Stimulated activated CD8-positive, alpha-beta memory T cell treated with anti-CD3 and anti-CD28 coated beads, Interleukin-15, amount 100 ng/mL, for 4 hours (primary cell): ENCODE data around the gene THAP10.

Source experiments
- DNase-seq, 2 donors: peaks; one replicate each; pipeline ENCODE4 v3.0.0-alpha.2; 2020; ENCODE audit warnings: low read depth in 2 of 2

The THAP10 gene

DNA sequence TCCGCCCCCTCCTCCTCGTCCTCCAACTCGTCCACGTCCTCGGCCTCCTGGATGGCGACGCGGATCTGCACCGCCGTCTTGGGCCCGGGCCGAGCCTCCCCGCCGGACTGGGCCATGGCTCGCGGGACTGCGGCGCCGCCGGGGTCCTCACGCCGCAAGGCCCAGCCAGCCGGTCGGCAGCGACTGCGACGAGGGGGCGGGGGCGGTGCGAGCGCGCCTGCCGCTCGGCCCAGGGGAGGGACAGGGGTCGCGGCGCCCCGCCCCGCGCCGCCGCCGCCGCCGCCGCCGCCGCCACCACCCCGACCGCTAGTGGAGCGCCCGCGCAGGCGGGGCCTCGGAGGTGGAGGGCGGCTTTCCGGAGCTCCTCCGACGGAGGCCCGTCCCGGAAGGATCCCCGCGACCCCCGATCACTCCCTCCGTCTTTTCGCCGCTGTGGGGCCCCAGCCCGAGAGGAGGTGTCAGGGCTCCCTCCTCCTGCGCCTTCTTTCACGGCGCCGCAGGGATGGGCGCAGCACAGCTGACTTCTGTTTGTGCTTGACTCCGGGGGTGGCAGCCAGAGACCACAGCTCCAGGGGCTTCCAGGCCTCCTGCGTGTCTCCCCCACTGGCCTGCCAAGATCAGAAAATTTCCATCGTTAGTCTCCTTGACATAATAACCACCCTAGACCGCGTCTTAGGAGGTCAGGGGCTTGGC, 38.1 kb downstream of the THAP10 start, which contains the start of gene LARP6:
LARP6 (minus strand) TSS at position 185 of the 693 bp plus-strand sequence; CDS start at position 116, 69 bp downstream.
- no peak for DNase-seq

DNA sequence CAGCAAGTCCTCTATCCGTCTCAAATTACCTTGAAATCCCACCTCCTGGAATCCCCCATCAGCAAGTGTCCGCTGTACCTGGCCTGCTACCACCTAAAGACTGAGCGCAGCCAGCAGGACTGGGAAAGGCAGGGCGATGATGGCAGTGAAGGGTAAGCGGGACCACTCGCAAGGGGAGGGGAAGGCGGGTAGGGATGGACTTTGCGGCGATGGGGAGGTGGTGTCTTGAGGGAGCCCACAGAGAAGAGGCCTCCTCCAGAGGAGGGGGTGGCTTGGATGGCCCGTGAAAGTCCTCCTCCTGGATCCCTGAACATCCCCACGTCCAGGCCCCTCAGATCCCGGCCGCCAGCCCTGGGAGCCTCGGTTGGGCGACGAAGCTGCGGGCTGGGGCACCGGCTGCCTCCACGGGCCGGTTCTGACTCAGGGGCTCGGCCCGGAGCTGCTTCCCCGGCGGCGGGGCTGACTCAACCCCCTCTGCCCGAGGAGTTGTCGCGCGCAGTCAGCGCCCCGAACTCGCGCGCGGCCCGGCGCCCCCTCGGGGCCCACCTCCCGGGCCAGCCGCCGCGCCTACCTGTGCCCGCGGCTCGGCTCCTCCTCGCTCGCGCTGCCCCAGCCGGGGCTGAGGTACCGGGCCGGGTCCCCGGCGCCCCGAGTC, 38.8 kb downstream of the THAP10 start:
- DNase-seq: no peak

- no peak for DNase-seq
These were observed 39.5 kb downstream of the THAP10 start for GRCh38 chr15:70852501-70853317.

DNA sequence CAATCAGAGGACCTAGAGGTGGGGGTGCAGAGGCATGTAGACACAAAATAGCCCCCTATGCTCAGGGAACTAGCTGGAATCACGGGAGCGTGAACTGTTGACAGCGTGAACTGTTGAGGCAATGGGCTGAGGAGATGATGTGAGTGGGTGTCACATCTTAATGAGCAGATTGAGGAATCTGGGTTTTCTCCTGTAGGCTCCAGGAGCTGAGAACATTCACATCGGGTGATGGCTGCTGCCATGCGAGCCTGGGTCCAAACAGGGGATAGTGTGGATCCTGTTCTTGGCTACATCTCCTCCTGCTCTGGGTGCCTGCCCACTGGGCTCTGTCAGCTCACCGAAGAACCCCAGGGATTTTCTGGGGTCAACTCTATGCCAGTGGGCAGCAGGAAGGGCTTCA, 40.3 kb downstream of the THAP10 start:
- no peak for DNase-seq

DNA sequence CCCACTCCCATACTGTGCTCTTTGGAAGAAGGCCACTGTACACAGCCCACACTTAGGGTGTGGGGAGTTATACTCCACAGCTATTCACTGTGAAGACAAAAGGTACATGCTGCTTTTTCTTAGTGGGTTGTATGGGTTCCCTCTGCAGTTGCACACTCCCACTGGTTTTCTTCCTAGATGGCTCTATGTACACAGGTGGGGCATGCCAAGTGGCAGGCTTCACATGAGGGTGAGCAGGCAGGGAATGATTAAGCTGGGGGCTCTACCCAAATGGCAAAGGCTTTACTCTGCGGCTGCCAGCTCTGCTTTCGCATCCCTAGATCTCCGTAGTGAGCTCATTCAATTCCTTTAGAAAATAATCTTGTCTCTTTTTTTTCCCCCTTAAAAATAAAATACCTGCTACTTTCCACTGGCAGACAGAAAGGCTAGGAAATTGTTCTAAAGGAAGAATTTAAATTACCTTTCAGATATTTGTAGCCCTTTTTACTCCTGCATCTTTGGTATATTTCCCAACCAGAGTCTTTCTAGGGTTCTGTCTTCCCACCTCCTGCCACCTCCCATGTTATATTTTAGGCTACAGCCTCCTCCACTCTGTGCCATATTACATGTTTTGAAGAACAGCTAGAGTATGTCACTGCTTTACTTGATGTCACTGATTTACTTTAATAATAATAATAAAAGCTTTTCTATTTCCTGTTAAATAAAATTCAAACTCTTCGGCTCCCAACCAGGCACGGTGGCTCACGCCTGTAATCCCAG, 46.5 kb downstream of the THAP10 start:
- no peak for DNase-seq

DNA sequence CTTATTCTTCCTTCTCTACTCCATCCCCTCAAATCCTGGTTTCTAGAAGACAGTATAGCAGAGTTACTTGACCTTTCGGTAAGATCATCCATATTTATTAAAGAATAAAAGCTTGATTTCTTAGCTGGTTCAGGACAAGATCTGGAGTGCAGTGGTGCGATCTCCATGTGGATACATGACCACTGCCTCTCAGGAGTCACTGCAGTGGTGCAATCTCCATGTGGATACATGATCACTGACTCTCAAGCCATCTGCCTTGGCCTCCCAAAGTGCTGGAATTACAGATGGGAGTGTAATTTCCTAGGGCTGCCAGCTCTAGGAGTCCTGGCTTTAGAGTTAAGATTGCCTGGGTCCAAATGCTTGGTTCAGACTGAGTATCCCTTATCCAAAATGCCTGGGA, 54.8 kb downstream of the THAP10 start:
- no peak for DNase-seq

DNA sequence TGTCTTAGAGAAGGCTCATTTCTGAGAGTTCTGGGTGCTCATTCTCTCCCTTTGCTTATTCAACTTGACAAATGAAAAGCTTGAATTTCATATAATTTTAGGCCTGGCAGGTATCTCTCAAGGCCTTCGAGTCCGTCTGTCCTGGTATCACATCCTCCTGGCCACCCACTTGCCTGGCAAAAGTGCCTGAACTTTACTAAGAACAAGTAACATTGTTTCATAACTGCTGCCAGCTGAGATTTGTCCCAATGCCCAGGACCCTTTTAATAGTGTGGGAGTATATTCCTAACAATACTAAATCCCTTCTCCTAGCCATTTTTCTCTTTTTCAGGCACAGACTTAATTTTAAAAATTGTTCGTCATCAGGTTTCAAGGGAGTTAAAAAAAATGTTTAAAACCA, 56.4 kb downstream of the THAP10 start:
- no peak for DNase-seq

GRCh38 chr15:70835415-70835814, 56.8 kb downstream of the THAP10 start:
- DNase-seq: no peak

DNA sequence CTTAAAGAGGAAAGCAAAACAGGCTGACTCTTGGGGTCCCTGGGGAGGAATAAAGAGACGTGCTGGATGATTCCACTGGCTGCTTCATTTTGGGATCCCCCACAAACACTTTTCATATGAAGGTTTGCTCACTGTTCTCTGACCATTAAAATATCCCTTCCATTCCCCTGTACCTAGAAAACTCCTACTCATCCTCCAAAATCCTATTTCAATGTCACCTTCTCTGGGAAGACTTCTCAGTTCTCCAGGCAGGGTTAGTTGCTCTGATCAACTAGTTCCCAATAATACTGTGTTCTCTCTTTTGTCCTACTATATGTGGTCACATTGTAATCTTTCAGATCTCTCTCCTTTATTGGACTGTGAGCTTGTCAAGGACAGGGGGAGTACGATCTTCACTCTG, 57.2 kb downstream of the THAP10 start:
- DNase-seq: no peak

DNA sequence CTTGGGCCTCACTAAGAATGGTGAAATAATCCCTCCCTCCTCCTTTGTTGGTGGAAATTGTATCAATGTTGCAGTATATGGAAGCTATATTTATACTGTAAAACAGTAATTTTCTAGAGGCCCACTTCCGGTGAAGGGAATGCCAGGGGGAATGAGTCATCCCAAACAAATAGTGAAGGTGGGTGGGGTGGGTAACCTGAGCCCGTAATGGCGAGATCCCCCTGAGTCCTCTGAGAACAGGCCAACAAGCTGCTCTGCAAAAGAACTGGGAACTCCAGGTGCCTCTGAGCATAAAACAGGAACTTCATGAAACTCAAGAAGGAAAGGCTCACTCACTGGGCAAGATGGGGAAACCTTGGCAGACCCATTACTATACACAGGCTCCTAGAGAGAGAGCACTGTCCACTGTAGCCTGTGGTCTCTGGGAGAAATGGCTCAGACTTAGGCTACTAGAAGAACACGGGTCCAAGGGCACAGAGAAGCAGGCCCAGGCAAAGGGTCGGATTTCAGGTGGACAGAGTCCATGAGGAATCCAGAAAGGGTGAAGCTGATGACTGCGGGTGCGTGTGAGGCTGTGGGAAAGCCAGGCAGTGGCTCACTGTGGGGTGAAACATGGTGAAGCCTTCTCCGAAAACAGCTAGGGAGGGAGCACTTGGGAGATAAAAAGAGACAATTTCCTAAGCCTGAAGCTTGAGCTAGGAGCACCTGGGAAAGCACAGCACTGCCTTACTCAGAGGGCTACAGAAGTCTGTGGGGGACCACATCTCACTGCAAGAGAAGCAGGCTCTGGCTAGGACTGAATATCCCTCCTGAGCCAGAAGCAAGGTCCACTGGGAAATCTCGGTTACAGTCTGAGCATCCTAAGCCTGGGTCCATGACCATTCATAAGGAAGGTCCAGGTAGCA, 58.1 kb downstream of the THAP10 start:
- no peak for DNase-seq

DNA sequence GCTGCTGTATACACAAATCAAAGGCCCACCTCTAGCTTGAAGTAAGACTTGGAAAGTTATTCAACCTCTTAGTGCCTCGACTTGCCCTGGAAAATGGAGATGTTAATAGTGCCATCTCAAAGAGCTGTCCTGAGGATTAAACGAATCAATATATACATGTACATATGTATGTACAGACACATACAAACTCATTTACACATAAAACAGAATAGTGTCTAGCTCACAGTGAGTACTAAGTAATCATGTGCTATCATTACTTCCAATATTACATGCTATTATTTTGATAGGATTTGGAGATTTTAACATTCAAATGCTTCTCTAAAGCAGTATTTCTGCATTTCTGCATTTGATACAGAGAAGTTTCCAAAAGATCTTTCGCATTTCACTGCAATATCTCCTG, 58.8 kb downstream of the THAP10 start:
- no peak for DNase-seq

GRCh38 chr15:70832176-70832575, 60.1 kb downstream of the THAP10 start:
- no peak for DNase-seq
